Right renal pelvis (tissue), 4 donors: Measurements from ENCODE around the gene ITLN1. TPM values are rescaled to one million over a fixed set of nuclear protein-coding genes. Genes with fewer than 3 reads are reported as not detected.

Experiments
- DNase-seq, 4 donors: peaks; one replicate each; pipeline ENCODE4 v3.0.0-alpha.2; 2013; ENCODE audit warnings: low read depth in 4 of 4, low spot score in 3 of 4, missing footprints in 1 of 4
- polyA plus RNA-seq, 4 donors: library from polyadenylated mRNA; unstranded; fragments of 120-200 nt; gene quantifications; one replicate each; pipeline ENCODE4 v1.2.1, GENCODE V29; 2013; ENCODE audit not compliant: insufficient read length in 4 of 4

The ITLN1 gene
- polyA plus RNA-seq, 4 donors = 1.3 to 3.5 (median 2.1) TPM

- no peak for DNase-seq
Observed at GRCh38 chr1:160827418-160827817, 57.6 kb downstream of the ITLN1 start.

GRCh38 chr1:160826546-160826945 lies 58.4 kb downstream of the ITLN1 start:
- no peak for DNase-seq

Other genes starting within 250 kb of the ITLN1 start
- under 1 TPM; 0.10 to 0.18 (median 0.16) TPM for gene SLAMF1, start 238.1 kb downstream of the ITLN1 start, polyA plus RNA-seq
- gene CD48, start 173.4 kb downstream of the ITLN1 start, polyA plus RNA-seq = 1 to 10 TPM; 1.1 to 1.8 (median 1.5) TPM
- gene SLAMF7, start 145.9 kb downstream of the ITLN1 start, polyA plus RNA-seq = under 1 TPM; 0.18 to 0.61 (median 0.38) TPM
- gene LY9, start 89.0 kb downstream of the ITLN1 start, polyA plus RNA-seq = under 1 TPM in 3 of 4 donors, not detected in 1; 0.08 to 0.17 (median 0.10) TPM
- under 1 TPM; 0.10 to 0.33 (median 0.21) TPM for gene CD244, start 22.3 kb downstream of the ITLN1 start, polyA plus RNA-seq
- gene ITLN2, start 69.6 kb upstream of the ITLN1 start, polyA plus RNA-seq = under 1 TPM in 1 of 4 donors, not detected in 3; 0.06 TPM
- 100 to 1,000 TPM in 1 of 4 donors, 10 to 100 TPM in 3; 81.3 to 103 (median 95.5) TPM for gene F11R, start 136.0 kb upstream of the ITLN1 start, polyA plus RNA-seq
- 10 to 100 TPM; 44.6 to 80.5 (median 47.9) TPM for gene TSTD1, start 153.8 kb upstream of the ITLN1 start, polyA plus RNA-seq
- 10 to 100 TPM; 55.0 to 59.3 (median 56.6) TPM for gene USF1, start 160.8 kb upstream of the ITLN1 start, polyA plus RNA-seq
- gene ARHGAP30, start 184.7 kb upstream of the ITLN1 start, polyA plus RNA-seq = 1 to 10 TPM; 1.8 to 2.3 (median 2.0) TPM
- 1 to 10 TPM; 1.9 to 4.9 (median 3.4) TPM for gene NECTIN4, start 204.4 kb upstream of the ITLN1 start, polyA plus RNA-seq
- gene KLHDC9, start 213.2 kb upstream of the ITLN1 start, polyA plus RNA-seq = 10 to 100 TPM; 15.9 to 19.9 (median 18.3) TPM
- 10 to 100 TPM; 64.7 to 90.0 (median 71.0) TPM for gene PFDN2, start 232.9 kb upstream of the ITLN1 start, polyA plus RNA-seq
- 10 to 100 TPM; 47.8 to 55.3 (median 52.1) TPM for gene NIT1, start 232.9 kb upstream of the ITLN1 start, polyA plus RNA-seq
- 10 to 100 TPM; 47.2 to 59.6 (median 50.8) TPM for gene DEDD, start 247.5 kb upstream of the ITLN1 start, polyA plus RNA-seq